Astrocyte of the cerebellum (primary cell): ENCODE data around the gene B3GLCT.
"Not testable (repeated sequence)": the region's sequence is repeated elsewhere in the genome, so short reads cannot be mapped to it uniquely, and the experiment has no call there.

Source experiments
- DNase-seq: peaks from one replicate; pipeline ENCODE4 v3.0.0-alpha.2; 2011; ENCODE audit warnings: low read depth
- H3K4me3 ChIP-seq: 2 replicates; pipeline ENCODE4 v1.5.1; 2011; ENCODE audit warnings: mild to moderate bottlenecking, low read depth, low read length, moderate library complexity
- in situ Hi-C: cut with HindIII; loops from 2 replicates; pipeline ENCODE4 v1.10.0; 2017; ENCODE audit warnings: low sequenced_read_pairs
- TF ChIP-seq, protein P1 (sequence below): IDR thresholded peaks from 2 replicates; pipeline ENCODE4 v1.5.1; 2012; ENCODE audit warnings: low read length, low read depth, moderate library complexity, mild to moderate bottlenecking; ENCODE audit errors: missing control alignments

The B3GLCT gene

GRCh38 chr13:31327182-31327860 is 127.5 kb downstream of the B3GLCT start:
- TF ChIP-seq, protein P1, sequence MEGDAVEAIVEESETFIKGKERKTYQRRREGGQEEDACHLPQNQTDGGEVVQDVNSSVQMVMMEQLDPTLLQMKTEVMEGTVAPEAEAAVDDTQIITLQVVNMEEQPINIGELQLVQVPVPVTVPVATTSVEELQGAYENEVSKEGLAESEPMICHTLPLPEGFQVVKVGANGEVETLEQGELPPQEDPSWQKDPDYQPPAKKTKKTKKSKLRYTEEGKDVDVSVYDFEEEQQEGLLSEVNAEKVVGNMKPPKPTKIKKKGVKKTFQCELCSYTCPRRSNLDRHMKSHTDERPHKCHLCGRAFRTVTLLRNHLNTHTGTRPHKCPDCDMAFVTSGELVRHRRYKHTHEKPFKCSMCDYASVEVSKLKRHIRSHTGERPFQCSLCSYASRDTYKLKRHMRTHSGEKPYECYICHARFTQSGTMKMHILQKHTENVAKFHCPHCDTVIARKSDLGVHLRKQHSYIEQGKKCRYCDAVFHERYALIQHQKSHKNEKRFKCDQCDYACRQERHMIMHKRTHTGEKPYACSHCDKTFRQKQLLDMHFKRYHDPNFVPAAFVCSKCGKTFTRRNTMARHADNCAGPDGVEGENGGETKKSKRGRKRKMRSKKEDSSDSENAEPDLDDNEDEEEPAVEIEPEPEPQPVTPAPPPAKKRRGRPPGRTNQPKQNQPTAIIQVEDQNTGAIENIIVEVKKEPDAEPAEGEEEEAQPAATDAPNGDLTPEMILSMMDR, result no peak
- H3K4me3 ChIP-seq, result no peak overlapping the region
- DNase-seq, result no peak
- in situ Hi-C loops, result no loop called here

- no peak overlapping the region for H3K4me3 ChIP-seq
- in situ Hi-C loops, result no loop called here
- TF ChIP-seq, protein P1, result no peak
- DNase-seq, result no peak
These were observed 128.9 kb downstream of the B3GLCT start for GRCh38 chr13:31328549-31329235.

GRCh38 chr13:31330236-31330635 is 130.5 kb downstream of the B3GLCT start:
- in situ Hi-C loops, result no loop called here
- no peak for DNase-seq
- H3K4me3 ChIP-seq, result no peak overlapping the region
- TF ChIP-seq, protein P1, result no peak

GRCh38 chr13:31331068-31331467 is 131.3 kb downstream of the B3GLCT start:
- no peak overlapping the region for H3K4me3 ChIP-seq
- TF ChIP-seq, protein P1, result no peak
- DNase-seq, result no peak
- in situ Hi-C loops, result no loop called here

- TF ChIP-seq, protein P1, result no peak
- in situ Hi-C loops, result no loop called here
- DNase-seq, result no peak
- no peak overlapping the region for H3K4me3 ChIP-seq
These were observed 134.8 kb downstream of the B3GLCT start for GRCh38 chr13:31334547-31334946.

DNA sequence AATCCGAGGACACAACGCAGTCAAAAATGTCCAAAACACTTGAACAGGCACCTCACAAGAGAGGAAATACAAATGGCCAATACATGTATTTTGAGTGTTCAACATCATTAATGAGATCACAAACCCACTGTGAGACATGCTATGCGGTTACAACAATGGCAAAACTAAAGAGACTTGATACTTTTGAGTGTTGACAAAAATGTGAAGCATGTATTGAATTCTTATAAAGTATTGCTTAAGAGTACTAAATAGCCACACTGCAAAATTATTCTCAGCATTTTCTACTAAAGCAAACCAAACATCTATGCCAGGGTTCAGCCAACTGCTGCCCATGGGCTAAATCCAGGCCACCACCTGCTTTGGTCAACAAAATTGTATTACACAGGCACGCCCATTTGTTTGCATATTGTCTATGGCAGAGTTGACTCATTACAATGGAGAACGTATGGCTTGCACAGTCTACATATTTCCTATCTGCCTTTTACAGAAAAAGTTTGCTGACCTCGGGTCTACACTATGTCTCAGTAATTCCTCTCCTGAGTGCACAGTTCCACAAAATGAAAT is 135.3 kb downstream of the B3GLCT start:
- TF ChIP-seq, protein P1, result no peak
- DNase-seq, result no peak
- in situ Hi-C loops, result no loop called here
- H3K4me3 ChIP-seq, result no peak overlapping the region

- H3K4me3 ChIP-seq, DNase-seq, in situ Hi-C loops: not testable (repeated sequence)
These were observed 139.8 kb downstream of the B3GLCT start for GRCh38 chr13:31339616-31340015.

- H3K4me3 ChIP-seq, in situ Hi-C loops, DNase-seq: not testable (repeated sequence)
These were observed 141.1 kb downstream of the B3GLCT start for GRCh38 chr13:31340848-31341247.
